ENCODE results near the gene PINK1.

PINK1 gene

GRCh38 chr1:20618550-20618949, 14.7 kb upstream of the PINK1 start:
- WGBS, 2 donors (ENCODE audit: extremely low coverage in 2 of 2, insufficient read length in 2 of 2, insufficient replicate concordance in 1 of 2): no CpG with 5 or more reads among the region's 4 CpGs
- no peak overlapping the region for H2AFZ ChIP-seq (ENCODE audit: low read length)

GRCh38 chr1:20619999-20620398, 13.3 kb upstream of the PINK1 start:
- no peaks in the 10 kb centered on the region for H3K4me1 ChIP-seq (ENCODE audit: control insufficient read depth in 2 of 2, insufficient read depth in 1 of 2, low read depth in 1 of 2, low read length in 2 of 2)
- H2AK5ac ChIP-seq (ENCODE audit: low read depth, low read length): no peak overlapping the region
- H3K9ac ChIP-seq (ENCODE audit: low read depth, low read length, poor library complexity): no peak overlapping the region
- no peak overlapping the region for H3K27ac ChIP-seq (replicated peaks; ENCODE audit: low read length)
- DNase-seq (ENCODE audit: low spot score): no peak
- no peak overlapping the region for H3K4ac ChIP-seq (ENCODE audit: low read length)
- no peak overlapping the region for H2BK12ac ChIP-seq (ENCODE audit: low read length)
- H3K9me3 ChIP-seq (replicated peaks in 1 of 2; ENCODE audit: control insufficient read depth in 2 of 2, insufficient read depth in 1 of 2, low read depth in 1 of 2, low read length in 2 of 2): no peaks in the 10 kb centered on the region
- no peak overlapping the region for H3K4me3 ChIP-seq (ENCODE audit: low read length in 2 of 2)
- H4K8ac ChIP-seq (ENCODE audit: low read depth, low read length): no peak overlapping the region
- H2BK15ac ChIP-seq (ENCODE audit: low read length): no peak overlapping the region
- no peak overlapping the region for H2AFZ ChIP-seq (ENCODE audit: low read length)
- H3K14ac ChIP-seq (ENCODE audit: low read length): no peak overlapping the region
- H3K4me2 ChIP-seq (ENCODE audit: insufficient read depth, low read length, poor library complexity, severe bottlenecking): no peak overlapping the region
- peaks cover 0 to 37% (median 0%) of the 10 kb centered on the region in 3 experiments for H3K27me3 ChIP-seq (ENCODE audit: control insufficient read depth in 3 of 3, insufficient read depth in 3 of 3, low read depth in 1 of 3, low read length in 3 of 3)
- no peak overlapping the region for H3K23ac ChIP-seq (ENCODE audit: low read depth, low read length, poor library complexity)
- WGBS, 2 donors (ENCODE audit: extremely low coverage in 2 of 2, insufficient read length in 2 of 2, insufficient replicate concordance in 1 of 2): no CpG with 5 or more reads among the region's 1 CpG
- no peak overlapping the region for H2BK5ac ChIP-seq (ENCODE audit: low read length)
- H4K91ac ChIP-seq (ENCODE audit: low read depth, low read length, poor library complexity): no peak overlapping the region
- H3K18ac ChIP-seq (ENCODE audit: low read length): no peak overlapping the region
- no peaks in the 10 kb centered on the region for H3K79me1 ChIP-seq (ENCODE audit: low read depth, low read length)
- no peaks in the 10 kb centered on the region for H3K36me3 ChIP-seq (replicated peaks in 1 of 2; ENCODE audit: control insufficient read depth in 2 of 2, insufficient read depth in 2 of 2, low read length in 2 of 2)
- H2BK120ac ChIP-seq (ENCODE audit: low read depth, low read length): no peak overlapping the region

More at GRCh38 chr1:20618550-20618949, 14.7 kb upstream of the PINK1 start:
- no peak overlapping the region for H3K14ac ChIP-seq (ENCODE audit: low read length)
- H3K4me2 ChIP-seq (ENCODE audit: insufficient read depth, low read length, poor library complexity, severe bottlenecking): no peak overlapping the region
- H3K4me3 ChIP-seq (ENCODE audit: low read length in 2 of 2): no peak overlapping the region
- no peak for DNase-seq (ENCODE audit: low spot score)
- H3K4me1 ChIP-seq (ENCODE audit: control insufficient read depth in 2 of 2, insufficient read depth in 1 of 2, low read depth in 1 of 2, low read length in 2 of 2): no peaks in the 10 kb centered on the region
- H2BK15ac ChIP-seq (ENCODE audit: low read length): no peak overlapping the region
- no peak overlapping the region for H3K4ac ChIP-seq (ENCODE audit: low read length)
- H2BK5ac ChIP-seq (ENCODE audit: low read length): no peak overlapping the region
- no peaks in the 10 kb centered on the region for H3K9me3 ChIP-seq (replicated peaks in 1 of 2; ENCODE audit: control insufficient read depth in 2 of 2, insufficient read depth in 1 of 2, low read depth in 1 of 2, low read length in 2 of 2)
- no peak overlapping the region for H3K23ac ChIP-seq (ENCODE audit: low read depth, low read length, poor library complexity)
- no peak overlapping the region for H2BK12ac ChIP-seq (ENCODE audit: low read length)
- H2BK120ac ChIP-seq (ENCODE audit: low read depth, low read length): no peak overlapping the region
- no peaks in the 10 kb centered on the region for H3K79me1 ChIP-seq (ENCODE audit: low read depth, low read length)
- peaks cover 0 to 41% (median 0%) of the 10 kb centered on the region in 3 experiments for H3K27me3 ChIP-seq (ENCODE audit: control insufficient read depth in 3 of 3, insufficient read depth in 3 of 3, low read depth in 1 of 3, low read length in 3 of 3)
- H3K36me3 ChIP-seq (replicated peaks in 1 of 2; ENCODE audit: control insufficient read depth in 2 of 2, insufficient read depth in 2 of 2, low read length in 2 of 2): no peaks in the 10 kb centered on the region
- no peak overlapping the region for H3K27ac ChIP-seq (replicated peaks; ENCODE audit: low read length)
- H3K18ac ChIP-seq (ENCODE audit: low read length): no peak overlapping the region
- H4K91ac ChIP-seq (ENCODE audit: low read depth, low read length, poor library complexity): no peak overlapping the region
- no peak overlapping the region for H4K8ac ChIP-seq (ENCODE audit: low read depth, low read length)
- no peak overlapping the region for H3K9ac ChIP-seq (ENCODE audit: low read depth, low read length, poor library complexity)
- H2AK5ac ChIP-seq (ENCODE audit: low read depth, low read length): no peak overlapping the region

- H4K8ac ChIP-seq (ENCODE audit: low read depth, low read length): no peak overlapping the region
- no peak overlapping the region for H3K4me3 ChIP-seq (ENCODE audit: low read length in 2 of 2)
- no peak overlapping the region for H3K27ac ChIP-seq (replicated peaks; ENCODE audit: low read length)
- DNase-seq (ENCODE audit: low spot score): no peak
- no peak overlapping the region for H3K9ac ChIP-seq (ENCODE audit: low read depth, low read length, poor library complexity)
- peaks cover 0 to 30% (median 0%) of the 10 kb centered on the region in 3 experiments for H3K27me3 ChIP-seq (ENCODE audit: control insufficient read depth in 3 of 3, insufficient read depth in 3 of 3, low read depth in 1 of 3, low read length in 3 of 3)
- H2BK120ac ChIP-seq (ENCODE audit: low read depth, low read length): no peak overlapping the region
- H3K4me2 ChIP-seq (ENCODE audit: insufficient read depth, low read length, poor library complexity, severe bottlenecking): no peak overlapping the region
- no peak overlapping the region for H2BK15ac ChIP-seq (ENCODE audit: low read length)
- H4K91ac ChIP-seq (ENCODE audit: low read depth, low read length, poor library complexity): no peak overlapping the region
- no peak overlapping the region for H3K18ac ChIP-seq (ENCODE audit: low read length)
- no peak overlapping the region for H2AK5ac ChIP-seq (ENCODE audit: low read depth, low read length)
- H3K4me1 ChIP-seq (ENCODE audit: control insufficient read depth in 2 of 2, insufficient read depth in 1 of 2, low read depth in 1 of 2, low read length in 2 of 2): no peaks in the 10 kb centered on the region
- H3K23ac ChIP-seq (ENCODE audit: low read depth, low read length, poor library complexity): no peak overlapping the region
- no peaks in the 10 kb centered on the region for H3K79me1 ChIP-seq (ENCODE audit: low read depth, low read length)
- no peaks in the 10 kb centered on the region for H3K36me3 ChIP-seq (replicated peaks in 1 of 2; ENCODE audit: control insufficient read depth in 2 of 2, insufficient read depth in 2 of 2, low read length in 2 of 2)
- WGBS, 2 donors (ENCODE audit: extremely low coverage in 2 of 2, insufficient read length in 2 of 2, insufficient replicate concordance in 1 of 2): no CpG with 5 or more reads among the region's 6 CpGs
- H2BK12ac ChIP-seq (ENCODE audit: low read length): no peak overlapping the region
- H3K4ac ChIP-seq (ENCODE audit: low read length): no peak overlapping the region
- no peak overlapping the region for H2BK5ac ChIP-seq (ENCODE audit: low read length)
- H3K9me3 ChIP-seq (replicated peaks in 1 of 2; ENCODE audit: control insufficient read depth in 2 of 2, insufficient read depth in 1 of 2, low read depth in 1 of 2, low read length in 2 of 2): no peaks in the 10 kb centered on the region
- H2AFZ ChIP-seq (ENCODE audit: low read length): no peak overlapping the region
- H3K14ac ChIP-seq (ENCODE audit: low read length): no peak overlapping the region
Measured at GRCh38 chr1:20621012-20621411, 12.2 kb upstream of the PINK1 start.

- Histone ChIP-seq H2BK120ac (ENCODE audit: low read depth, low read length) (no peak overlapping the region), H3K14ac (ENCODE audit: low read length) (no peak overlapping the region), H3K27ac (replicated peaks; ENCODE audit: low read length) (no peak overlapping the region), H3K4me2 (ENCODE audit: insufficient read depth, low read length, poor library complexity, severe bottlenecking) (no peak overlapping the region), H4K8ac (ENCODE audit: low read depth, low read length) (no peak overlapping the region), H2BK5ac (ENCODE audit: low read length) (no peak overlapping the region), H2AFZ (ENCODE audit: low read length) (no peak overlapping the region), H3K79me1 (ENCODE audit: low read depth, low read length) (no peaks in the 10 kb centered on the region), H3K4me1 (ENCODE audit: control insufficient read depth in 2 of 2, insufficient read depth in 1 of 2, low read depth in 1 of 2, low read length in 2 of 2) (peaks cover 2 to 6% of the 10 kb centered on the region in 2 donors), H3K4ac (ENCODE audit: low read length) (no peak overlapping the region), H2BK15ac (ENCODE audit: low read length) (no peak overlapping the region), H3K27me3 (ENCODE audit: control insufficient read depth in 3 of 3, insufficient read depth in 3 of 3, low read depth in 1 of 3, low read length in 3 of 3) (peaks cover 0 to 6% (median 0%) of the 10 kb centered on the region in 3 experiments), H3K36me3 (replicated peaks in 1 of 2; ENCODE audit: control insufficient read depth in 2 of 2, insufficient read depth in 2 of 2, low read length in 2 of 2) (no peaks in the 10 kb centered on the region), H3K9ac (ENCODE audit: low read depth, low read length, poor library complexity) (no peak overlapping the region), H4K91ac (ENCODE audit: low read depth, low read length, poor library complexity) (no peak overlapping the region), H3K4me3 (ENCODE audit: low read length in 2 of 2) (no peak overlapping the region), H3K23ac (ENCODE audit: low read depth, low read length, poor library complexity) (no peak overlapping the region), H2BK12ac (ENCODE audit: low read length) (no peak overlapping the region), H3K9me3 (replicated peaks in 1 of 2; ENCODE audit: control insufficient read depth in 2 of 2, insufficient read depth in 1 of 2, low read depth in 1 of 2, low read length in 2 of 2) (no peaks in the 10 kb centered on the region), H3K18ac (ENCODE audit: low read length) (no peak overlapping the region), H2AK5ac (ENCODE audit: low read depth, low read length) (no peak overlapping the region)
- DNase-seq (ENCODE audit: low spot score): no peak
- WGBS, 2 donors (ENCODE audit: extremely low coverage in 2 of 2, insufficient read length in 2 of 2, insufficient replicate concordance in 1 of 2): no CpG with 5 or more reads among the region's 1 CpG
Measured at GRCh38 chr1:20624709-20625108, 8.5 kb upstream of the PINK1 start.
